Middle frontal gyrus (tissue), 1 donor: ENCODE measurements around the gene PNMA6E.

Experiments used
- DNase-seq: peaks from one replicate; pipeline ENCODE4 v3.0.0-alpha.2; 2015; ENCODE audit warnings: low spot score; ENCODE audit errors: extremely low spot score

PNMA6E gene

GRCh38 chrX:153435845-153436244 lies 34.7 kb upstream of the PNMA6E start:
- no peak for DNase-seq

- no peak for DNase-seq
These were observed 33.7 kb upstream of the PNMA6E start for GRCh38 chrX:153434801-153435200.

GRCh38 chrX:153433781-153434285 lies 32.7 kb upstream of the PNMA6E start:
- DNase-seq, result no peak

- DNase-seq, result no peak
These were observed 32.1 kb upstream of the PNMA6E start for GRCh38 chrX:153433161-153433680.

- no peak for DNase-seq
These were observed 29.6 kb upstream of the PNMA6E start for GRCh38 chrX:153430796-153431195.

- no peak for DNase-seq
These were observed 25.1 kb upstream of the PNMA6E start for GRCh38 chrX:153426204-153426603.

GRCh38 chrX:153423652-153424051 lies 22.5 kb upstream of the PNMA6E start:
- no peak for DNase-seq

- no peak for DNase-seq
These were observed 20.7 kb upstream of the PNMA6E start for GRCh38 chrX:153421856-153422255.

- DNase-seq, result no peak
These were observed 19.9 kb upstream of the PNMA6E start for GRCh38 chrX:153420851-153421599.

GRCh38 chrX:153417637-153418036 lies 16.5 kb upstream of the PNMA6E start:
- DNase-seq, result no peak

- DNase-seq, result no peak
These were observed 15.8 kb upstream of the PNMA6E start for GRCh38 chrX:153416781-153417450.

GRCh38 chrX:153414856-153415510 lies 13.8 kb upstream of the PNMA6E start:
- no peak for DNase-seq

GRCh38 chrX:153413731-153414130 lies 12.6 kb upstream of the PNMA6E start:
- no peak for DNase-seq

GRCh38 chrX:153412746-153413720 lies 11.9 kb upstream of the PNMA6E start:
- no peak for DNase-seq

GRCh38 chrX:153411988-153412574 lies 10.9 kb upstream of the PNMA6E start:
- DNase-seq, result no peak

- no peak for DNase-seq
These were observed 10.3 kb upstream of the PNMA6E start, which contains the start of gene ZFP92 for GRCh38 chrX:153411255-153411987. Gene ZFP92 (plus strand): TSS chrX:153411472. CDS start chrX:153418323, 6,851 bp downstream.

- no peak for DNase-seq
These were observed 9.7 kb upstream of the PNMA6E start for GRCh38 chrX:153410888-153411254.

- no peak for DNase-seq
These were observed 9.2 kb upstream of the PNMA6E start for GRCh38 chrX:153410373-153410772.

GRCh38 chrX:153409414-153410101 lies 8.4 kb upstream of the PNMA6E start:
- no peak for DNase-seq
